ENCODE measurements around the gene GGT5.
"Not testable (repeated sequence)": the region's sequence is repeated elsewhere in the genome, so short reads cannot be mapped to it uniquely, and the experiment has no call there.

DNA sequence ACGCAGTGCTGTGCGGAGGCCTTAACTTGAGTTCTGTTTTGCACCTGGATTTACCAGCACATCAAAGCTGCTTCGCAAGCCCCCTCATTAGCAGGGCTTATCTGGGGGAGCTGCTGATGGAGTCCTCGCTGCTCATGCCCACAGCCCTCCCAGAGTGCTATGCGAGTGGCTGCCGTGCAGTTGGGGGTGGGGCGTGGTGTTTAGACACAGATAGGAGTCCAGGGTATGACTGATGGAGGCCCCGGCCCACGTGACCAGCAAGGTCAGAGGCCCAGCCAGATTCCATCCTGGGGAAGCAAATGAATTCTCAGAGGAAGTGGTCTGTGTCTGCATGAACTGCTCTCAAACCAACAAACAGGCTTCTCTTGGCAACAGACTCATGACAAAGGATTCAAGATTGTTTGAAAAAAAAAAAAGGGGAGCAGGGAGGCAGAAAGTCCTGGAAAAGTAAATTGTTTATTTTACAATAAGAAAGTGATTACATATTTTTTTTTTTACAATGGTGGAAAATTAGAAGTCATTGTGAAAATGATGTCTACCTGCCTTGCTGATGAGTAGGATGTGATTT lies 19.5 kb upstream of the GGT5 start:
- TF ChIP-seq, protein P1, sequence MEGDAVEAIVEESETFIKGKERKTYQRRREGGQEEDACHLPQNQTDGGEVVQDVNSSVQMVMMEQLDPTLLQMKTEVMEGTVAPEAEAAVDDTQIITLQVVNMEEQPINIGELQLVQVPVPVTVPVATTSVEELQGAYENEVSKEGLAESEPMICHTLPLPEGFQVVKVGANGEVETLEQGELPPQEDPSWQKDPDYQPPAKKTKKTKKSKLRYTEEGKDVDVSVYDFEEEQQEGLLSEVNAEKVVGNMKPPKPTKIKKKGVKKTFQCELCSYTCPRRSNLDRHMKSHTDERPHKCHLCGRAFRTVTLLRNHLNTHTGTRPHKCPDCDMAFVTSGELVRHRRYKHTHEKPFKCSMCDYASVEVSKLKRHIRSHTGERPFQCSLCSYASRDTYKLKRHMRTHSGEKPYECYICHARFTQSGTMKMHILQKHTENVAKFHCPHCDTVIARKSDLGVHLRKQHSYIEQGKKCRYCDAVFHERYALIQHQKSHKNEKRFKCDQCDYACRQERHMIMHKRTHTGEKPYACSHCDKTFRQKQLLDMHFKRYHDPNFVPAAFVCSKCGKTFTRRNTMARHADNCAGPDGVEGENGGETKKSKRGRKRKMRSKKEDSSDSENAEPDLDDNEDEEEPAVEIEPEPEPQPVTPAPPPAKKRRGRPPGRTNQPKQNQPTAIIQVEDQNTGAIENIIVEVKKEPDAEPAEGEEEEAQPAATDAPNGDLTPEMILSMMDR (IDR thresholded peaks at IDR 0.05), result not testable (repeated sequence)
- TF ChIP-seq POLR2AphosphoS5 (IDR thresholded peaks at IDR 0.05; ENCODE audit: insufficient read depth in 1 of 2, low read depth in 1 of 2), result not testable (repeated sequence)

Measured in vagina (tissue), 2 donors.